ENCODE measurements around the gene INHBC.
"Not testable (repeated sequence)": the region's sequence is repeated elsewhere in the genome, so short reads cannot be mapped to it uniquely, and the experiment has no call there.

INHBC gene

DNA sequence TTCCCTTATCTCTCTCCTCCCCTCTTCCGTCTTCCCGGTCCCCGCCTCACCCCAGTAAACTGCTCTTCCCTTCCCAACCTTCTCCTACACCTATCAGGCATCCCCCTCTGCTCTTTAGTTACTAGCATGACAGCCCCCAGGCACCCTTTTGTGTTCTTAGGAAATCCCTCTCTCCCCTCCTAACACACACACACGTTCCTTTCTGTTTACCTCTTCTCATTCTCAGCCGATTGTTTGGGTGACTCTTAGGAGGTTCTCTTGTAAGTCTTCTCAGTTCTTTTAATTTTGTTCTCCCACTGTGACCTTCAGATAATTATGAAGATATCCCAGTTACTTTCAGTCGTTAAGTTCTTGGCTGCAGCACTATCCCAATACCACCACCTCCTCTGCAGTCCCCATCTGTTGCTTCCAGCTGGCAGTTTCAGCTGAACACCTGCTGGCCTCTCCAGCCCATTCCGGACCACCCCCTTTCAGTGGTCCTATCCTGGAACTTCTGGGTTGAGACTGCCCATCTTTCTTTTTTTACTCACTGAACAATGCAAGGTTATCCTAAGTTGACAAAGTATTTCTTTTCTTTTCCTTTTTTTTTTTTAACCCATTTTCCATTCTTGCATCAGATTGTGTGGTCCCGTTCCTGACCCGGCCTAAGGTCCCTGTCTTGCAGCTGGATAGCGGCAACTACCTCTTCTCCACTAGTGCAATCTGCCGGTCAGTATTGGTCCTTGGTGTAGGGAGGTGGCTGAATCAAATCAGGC is 54.0 kb downstream of the INHBC start:
- DNase-seq: no peak

DNA sequence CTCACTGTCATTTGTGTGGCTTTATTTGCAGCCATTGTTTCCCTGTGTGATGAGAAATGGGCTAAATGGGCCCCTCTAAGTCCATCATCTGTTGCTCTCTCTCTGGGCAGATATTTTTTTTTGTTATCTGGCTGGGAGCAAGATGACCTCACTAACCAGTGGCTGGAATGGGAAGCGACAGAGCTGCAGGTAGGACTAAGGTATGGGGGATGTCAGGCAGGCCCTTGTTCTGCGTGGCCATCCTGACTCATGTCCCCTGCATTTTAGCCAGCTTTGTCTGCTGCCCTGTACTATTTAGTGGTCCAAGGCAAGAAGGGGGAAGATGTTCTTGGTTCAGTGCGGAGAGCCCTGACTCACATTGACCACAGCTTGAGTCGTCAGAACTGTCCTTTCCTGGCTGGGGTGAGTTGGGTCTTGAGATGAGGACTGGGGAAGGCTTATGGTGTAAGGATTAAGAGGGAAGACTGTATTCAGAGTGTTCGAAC is 54.6 kb downstream of the INHBC start:
- DNase-seq: no peak

DNA sequence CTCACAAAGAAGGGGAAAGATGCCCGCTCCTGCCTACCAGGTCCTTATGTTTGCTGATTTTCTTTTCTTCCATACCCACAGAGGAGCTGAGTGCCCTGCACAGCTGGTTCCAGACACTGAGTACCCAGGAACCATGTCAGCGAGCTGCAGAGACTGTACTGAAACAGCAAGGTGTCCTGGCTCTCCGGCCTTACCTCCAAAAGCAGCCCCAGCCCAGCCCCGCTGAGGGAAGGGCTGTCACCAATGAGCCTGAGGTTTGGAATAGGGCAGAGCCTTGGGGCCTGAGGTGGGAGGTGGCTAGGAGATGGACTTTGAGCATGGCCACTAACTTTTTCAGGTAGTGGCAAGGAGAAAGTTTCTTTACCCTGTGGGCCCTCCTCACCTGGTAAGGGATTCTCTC is 55.5 kb downstream of the INHBC start:
- DNase-seq: no peak

DNA sequence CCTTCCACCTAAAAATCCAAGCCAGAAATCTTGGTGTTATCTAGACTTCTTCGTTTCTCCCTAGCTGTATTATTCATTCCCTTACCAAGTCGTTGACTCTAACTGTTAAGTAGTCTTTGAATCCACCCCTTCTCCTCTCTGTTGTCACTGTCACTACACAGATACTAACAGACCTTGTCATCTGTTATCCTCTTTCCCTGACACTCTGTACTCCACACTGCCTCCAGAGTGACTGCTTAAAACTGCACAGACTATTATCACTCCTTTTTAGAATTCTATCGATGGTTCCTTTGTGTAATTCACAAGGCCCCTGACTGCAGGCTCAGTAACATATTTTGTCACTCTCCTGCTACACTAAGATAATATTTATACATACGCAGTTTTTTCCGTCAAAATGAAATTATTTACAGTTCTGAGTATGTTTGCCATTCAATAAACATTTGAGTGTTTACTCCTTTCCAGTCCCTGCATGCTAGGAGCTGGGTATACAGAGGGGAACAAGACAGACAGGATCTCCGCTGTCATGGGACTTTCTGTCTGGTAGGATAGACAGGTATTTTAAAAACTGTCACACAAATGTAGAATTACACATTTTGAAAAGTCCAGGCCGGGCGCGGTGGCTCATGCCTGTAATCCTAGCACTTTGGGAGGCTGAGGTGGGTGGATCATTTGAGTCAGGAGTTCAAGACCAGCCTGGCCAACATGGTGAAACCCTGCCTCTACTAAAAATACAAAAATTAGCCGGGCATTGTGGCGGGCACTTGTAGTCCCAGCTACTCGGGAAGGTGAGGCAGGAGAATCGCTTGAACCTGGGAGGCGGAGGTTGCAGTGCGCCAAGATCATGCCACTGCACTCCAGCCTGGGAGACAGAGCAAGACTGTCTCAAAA is 57.1 kb downstream of the INHBC start:
- peak; percentile 45 to 51 for DNase-seq

DNA sequence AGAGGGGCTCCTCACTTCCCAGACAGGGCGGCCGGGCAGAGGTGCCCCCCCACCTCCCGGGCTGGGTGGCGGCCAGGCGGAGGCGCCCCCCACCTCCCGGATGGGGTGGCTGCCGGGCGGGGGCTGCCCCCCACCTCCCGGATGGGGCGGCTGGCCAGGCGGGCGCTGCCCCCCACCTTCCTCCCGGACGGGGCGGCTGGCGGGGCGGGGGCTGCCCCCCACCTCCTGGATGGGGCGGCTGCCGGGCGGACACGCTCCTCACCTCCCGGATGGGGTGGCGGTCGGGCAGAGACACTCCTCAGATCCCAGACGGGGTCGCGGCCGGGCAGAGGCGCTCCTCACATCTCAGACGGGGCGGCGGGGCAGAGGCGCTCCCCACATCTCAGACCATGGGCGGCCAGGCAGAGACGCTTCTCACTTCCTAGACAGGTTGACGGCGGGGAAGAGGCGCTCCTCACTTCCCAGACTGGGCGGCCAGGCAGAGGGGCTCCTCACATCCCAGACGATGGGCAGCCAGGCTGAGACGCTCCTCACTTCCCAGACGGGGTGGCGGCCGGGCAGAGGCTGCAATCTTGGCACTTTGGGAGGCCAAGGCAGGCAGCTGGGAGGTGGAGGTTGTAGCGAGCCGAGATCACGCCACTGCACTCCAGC is 60.6 kb downstream of the INHBC start:
- DNase-seq: not testable (repeated sequence)

DNA sequence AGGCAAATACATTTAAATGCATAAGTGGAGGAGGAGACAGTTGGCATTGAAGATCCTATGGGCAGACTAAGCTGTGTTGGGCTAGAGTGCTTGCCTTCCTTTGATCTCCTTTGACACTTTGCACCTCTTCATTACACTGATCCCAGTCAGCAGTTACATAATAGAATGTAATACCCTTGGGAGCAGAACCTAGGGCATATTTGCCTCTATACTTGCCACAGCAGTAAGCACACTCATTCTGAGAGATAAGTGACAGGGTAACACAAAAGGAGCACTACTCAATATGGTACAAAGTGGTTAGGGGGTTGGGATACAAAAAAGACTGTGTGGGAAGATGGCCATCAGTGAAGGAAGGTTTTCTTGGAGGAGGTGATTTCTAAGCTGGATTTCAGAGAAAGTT is 62.2 kb downstream of the INHBC start:
- DNase-seq: no peak

DNA sequence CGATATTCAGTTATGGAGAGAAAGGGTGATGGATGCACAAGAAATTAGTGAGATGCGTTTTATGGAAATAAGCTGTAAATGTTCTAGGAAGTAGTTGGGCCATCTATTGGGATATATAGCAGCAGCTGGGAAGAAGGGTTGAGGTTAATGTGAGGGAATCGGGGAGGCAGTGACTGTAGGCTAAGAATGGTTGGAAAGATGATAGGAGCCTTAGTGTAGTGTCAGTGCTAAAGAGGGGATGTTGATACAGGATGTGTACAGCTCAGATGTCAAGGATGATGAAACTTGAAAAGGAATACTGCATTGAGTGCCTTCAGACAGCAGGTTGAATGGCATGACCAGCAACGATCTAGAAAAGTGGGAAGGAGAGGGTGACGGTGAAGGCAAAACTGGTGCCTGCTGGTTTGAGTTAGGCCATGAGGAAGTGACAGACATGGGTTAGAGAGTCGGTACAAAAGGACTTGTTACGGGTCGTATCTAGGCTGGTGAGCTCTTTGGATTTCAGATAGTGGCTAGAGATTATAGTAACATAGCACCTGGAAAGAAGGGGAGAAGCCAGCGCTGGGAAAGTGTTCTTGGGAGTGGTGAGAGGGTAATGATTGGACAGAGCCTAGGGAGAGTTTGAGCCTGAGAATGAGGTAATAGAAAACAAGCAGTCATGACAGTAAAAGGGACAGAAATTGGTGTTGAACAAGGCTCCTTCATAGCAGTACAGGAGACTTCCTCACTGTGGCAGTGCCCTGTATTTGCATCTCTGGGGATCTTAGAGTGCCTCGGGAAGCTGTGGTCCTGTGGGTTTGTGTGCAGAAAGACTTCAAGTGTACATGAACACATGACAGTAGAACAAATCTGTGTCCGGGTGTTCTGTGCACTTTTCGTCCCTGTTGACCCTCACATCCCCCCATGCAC is 62.9 kb downstream of the INHBC start:
- DNase-seq: no peak

DNA sequence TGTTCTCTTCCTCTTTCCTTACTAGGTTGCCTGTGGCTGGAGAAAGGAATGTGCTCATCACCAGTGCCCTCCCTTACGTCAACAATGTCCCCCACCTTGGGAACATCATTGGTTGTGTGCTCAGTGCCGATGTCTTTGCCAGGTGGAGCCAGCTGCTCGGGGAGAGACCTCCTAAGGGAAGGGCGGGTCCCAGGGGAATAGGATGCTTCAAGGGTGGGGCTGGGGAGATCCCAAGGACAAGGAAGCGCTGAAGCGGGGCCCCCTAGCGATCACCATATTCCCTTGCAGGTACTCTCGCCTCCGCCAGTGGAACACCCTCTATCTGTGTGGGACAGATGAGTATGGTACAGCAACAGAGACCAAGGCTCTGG is 63.5 kb downstream of the INHBC start:
- DNase-seq: no peak

DNA sequence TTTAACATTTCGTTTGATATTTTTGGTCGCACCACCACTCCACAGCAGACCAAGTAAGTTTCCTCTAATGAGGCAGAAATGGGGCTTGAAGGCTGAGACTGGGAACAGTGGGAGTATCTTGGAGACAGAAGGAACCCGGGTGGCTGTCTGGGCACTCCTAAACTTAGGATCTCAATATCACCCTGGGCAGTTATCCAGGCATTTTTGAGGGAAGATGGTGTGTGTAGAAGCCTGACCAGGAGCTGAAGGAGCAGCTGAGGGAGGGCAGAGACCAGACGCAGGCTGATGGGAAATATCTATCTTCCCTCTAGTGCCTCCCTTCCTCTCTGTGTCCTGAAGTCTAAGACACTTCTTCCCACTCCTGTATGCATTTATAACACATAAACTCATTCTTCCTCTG is 64.0 kb downstream of the INHBC start:
- no peak for DNase-seq

DNA sequence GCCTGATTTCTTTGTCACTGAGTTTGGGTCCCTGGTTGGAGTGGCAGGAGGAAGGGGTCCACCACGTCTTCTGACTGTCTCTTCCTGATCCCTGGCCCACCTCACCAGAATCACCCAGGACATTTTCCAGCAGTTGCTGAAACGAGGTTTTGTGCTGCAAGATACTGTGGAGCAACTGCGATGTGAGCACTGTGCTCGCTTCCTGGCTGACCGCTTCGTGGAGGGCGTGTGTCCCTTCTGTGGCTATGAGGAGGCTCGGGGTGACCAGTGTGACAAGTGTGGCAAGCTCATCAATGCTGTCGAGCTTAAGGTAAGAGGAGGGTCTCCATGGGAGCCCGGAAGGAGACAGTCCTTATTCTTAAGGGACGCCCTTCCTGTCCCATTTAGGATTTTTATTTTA is 65.6 kb downstream of the INHBC start:
- no peak for DNase-seq

Measured in AML-193 (cell line).